ENCODE data around the gene DTNB.

DNA sequence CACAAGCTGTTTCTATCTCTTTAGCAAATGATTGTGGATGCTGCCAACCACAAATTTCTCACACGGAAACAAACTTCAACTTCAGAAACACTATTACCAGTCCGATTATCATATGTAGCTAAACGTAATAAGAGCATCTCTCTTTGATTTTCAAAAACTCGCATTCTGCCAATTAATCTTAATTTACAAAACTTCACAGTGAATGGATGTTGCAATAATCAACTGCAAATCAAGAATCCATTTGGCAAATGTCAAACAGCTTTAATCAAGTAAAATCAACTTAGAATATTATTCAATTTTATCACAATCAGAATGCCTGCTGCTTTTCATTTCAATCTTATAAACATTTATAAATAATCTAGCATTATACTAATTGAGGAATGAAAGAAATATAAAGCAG lies 54.2 kb downstream of the DTNB start:
- TF ChIP-seq POLR2A (IDR thresholded peaks at IDR 0.05; ENCODE audit: low read depth, low read length) = no peak
- TF ChIP-seq POLR2AphosphoS5 (IDR thresholded peaks at IDR 0.05; ENCODE audit: low read depth, low read length) = no peak
- no peak for TF ChIP-seq TAF1 (IDR thresholded peaks at IDR 0.05; ENCODE audit: low read depth, low read length)
- no peak for TF ChIP-seq SPI1 (IDR thresholded peaks at IDR 0.05; ENCODE audit: low read depth, low read length)
- TF ChIP-seq PAX5 (IDR thresholded peaks at IDR 0.05; ENCODE audit: insufficient read depth, low read length, severe bottlenecking) = no peak
- TF ChIP-seq POU2F2 (IDR thresholded peaks at IDR 0.05; ENCODE audit: low read depth, low read length) = no peak

All from GM12891 (cell line).